GM19025 (cell line): ENCODE data around the gene LMCD1.
A peak's percentile ranks its signal among the peaks of the same experiment; 100 is the strongest.

Experiments used
- ATAC-seq: cut with Tn5 transposase; IDR thresholded peaks from one replicate; pipeline ENCODE4 v1.9.1; 2021; ENCODE audit warnings: mild to moderate bottlenecking, low read depth, moderate library complexity; ENCODE audit not compliant: unreplicated experiment

Gene LMCD1

GRCh38 chr3:8503871-8504610 is 2.4 kb downstream of the LMCD1 start:
- ATAC-seq = peak; percentile 2

GRCh38 chr3:8504611-8504973 is 3.0 kb downstream of the LMCD1 start:
- ATAC-seq = no peak

DNA sequence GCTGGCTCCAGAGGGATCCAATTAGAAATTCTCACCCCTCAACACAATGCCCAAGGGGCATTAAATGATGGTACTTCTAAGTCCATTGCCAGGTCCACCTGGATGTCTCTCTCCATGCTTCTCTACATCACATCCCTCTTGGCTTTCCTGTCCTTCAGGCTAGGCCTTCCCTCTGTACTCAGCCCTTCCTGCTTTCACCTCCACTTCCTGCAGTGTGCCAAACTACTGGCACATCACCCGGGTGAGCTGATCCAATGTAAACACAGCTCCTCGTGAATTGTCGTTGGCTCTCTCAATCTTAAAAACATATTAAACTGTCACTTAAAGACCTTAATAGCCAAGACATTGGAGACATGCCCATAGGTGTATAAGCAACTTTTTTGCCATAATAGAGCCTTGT is 4.0 kb downstream of the LMCD1 start:
- no peak for ATAC-seq

DNA sequence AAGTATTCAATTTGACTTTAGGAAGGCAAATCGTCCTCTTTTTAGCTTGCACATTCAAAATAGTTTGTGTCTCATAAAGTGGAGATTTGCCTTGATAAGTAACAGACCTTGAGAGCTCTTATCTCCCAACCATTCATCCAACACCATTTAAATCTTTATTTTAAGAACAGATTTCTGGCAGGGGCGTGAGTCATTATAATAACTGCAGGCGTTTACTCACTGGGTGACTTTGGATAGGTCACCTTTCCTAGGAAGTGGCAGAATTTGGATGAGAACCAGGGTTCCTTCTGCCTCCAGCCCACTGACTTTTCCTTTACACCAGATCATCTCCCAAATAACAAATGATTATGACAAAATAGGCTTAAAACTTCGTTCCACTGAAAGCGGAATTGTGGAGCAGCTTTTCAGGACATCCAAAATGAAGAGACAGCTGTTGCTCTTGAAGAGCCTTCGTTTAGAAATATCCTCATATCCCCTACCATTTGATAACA is 5.0 kb downstream of the LMCD1 start:
- ATAC-seq = no peak

DNA sequence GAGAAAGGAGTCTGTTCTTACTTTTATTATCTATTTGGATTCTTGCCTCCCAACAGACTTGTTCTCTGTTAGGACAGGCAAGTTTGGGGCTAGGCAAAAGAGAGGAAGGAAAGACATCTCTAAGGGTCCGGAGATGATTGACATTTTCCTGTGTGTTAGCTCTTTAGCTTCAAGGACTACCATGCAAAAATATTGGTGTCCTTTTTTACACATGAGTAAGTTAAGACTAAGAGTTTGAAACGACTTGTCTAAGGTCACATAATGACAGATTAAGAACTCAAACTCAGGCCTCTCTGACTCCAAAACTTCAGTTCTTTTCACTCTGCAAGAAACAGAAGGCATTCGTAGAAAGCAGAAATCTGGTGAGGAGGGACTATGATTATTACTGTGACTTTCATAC is 5.9 kb downstream of the LMCD1 start:
- no peak for ATAC-seq

DNA sequence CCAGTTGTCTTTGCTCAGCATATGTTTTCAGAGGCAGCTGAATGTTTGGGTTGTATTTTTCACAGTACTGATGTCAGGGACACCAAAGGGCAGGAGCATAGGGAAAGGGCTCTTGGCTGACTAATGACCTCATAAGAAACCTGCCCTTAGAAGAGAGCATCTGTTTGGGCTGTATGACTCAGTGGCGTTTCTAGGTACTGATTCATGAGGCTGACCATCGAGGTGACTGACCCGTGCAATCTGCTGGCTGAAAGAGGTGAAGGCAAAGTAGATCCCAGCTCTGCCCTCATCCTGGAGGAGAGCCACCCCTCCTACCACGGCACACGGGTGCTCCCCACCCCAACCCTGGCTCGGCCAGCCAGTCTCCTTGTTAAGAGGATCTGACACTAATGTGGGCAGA is 8.3 kb downstream of the LMCD1 start:
- no peak for ATAC-seq

DNA sequence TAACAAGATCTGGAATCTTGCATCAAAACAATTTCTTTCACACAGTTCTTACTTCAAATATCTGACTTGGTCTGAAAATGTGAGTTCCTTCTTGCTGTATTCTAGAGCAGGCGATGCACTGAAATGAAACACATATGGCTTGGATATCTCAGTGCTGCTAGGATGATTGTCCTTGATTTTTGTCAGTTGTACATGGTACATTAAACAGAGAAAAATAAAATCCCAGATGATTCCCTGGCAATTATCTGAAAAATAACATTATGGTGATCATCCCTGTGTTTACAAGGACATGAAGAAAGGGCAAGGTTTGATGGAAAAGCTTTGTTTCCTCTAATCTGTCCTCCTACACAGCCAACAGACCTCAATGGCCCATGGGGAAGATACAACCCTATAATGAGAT is 10.6 kb downstream of the LMCD1 start:
- ATAC-seq = no peak

DNA sequence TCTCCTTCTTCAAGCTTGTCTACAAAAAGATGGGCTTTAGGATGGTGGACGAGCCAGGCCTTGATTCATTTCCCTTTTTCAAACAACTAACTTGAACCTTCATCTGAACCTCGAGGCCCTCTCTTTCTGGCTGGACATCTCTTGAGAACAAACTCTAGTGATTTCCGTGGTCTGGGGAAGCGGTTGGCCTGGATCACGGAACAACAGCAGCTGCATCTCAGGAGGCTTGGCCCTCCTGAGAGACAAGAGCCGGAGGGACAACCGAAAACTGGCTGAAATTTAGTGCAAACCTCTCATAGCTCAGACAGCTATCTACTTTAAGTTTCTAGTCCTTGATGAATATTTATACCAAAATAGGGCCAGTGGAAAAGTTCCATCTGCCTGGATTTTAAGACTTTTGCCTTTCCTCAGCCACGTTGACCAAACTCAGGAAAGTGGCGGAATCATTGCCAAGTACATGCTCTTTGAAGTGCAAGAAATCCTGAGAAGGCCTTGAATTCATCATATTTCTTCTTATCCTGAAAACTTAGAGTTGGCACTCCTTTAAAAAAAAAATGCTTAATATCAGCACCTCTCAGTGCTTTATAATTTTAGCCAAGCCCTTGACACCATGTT is 14.5 kb downstream of the LMCD1 start:
- no peak for ATAC-seq

GRCh38 chr3:8516783-8517182 is 15.2 kb downstream of the LMCD1 start:
- ATAC-seq = no peak

DNA sequence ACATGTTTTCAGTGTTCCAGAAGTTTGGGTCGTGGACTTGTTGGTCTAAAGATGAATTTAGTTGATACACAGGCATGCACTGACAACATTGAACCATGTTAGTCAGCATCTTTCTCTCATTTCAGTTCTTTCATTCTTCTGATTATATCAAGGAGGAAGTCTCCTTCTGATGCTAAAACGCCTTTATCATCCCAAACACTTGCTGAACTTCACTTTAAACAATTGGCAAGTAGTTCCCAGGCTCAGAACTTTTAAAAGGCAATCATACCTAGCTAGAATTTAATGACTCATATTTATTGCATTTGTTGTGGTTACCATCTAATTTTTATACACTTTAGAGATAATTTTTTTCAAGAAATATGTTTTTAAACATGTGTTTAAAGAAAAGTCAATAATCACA is 15.9 kb downstream of the LMCD1 start:
- ATAC-seq = no peak

DNA sequence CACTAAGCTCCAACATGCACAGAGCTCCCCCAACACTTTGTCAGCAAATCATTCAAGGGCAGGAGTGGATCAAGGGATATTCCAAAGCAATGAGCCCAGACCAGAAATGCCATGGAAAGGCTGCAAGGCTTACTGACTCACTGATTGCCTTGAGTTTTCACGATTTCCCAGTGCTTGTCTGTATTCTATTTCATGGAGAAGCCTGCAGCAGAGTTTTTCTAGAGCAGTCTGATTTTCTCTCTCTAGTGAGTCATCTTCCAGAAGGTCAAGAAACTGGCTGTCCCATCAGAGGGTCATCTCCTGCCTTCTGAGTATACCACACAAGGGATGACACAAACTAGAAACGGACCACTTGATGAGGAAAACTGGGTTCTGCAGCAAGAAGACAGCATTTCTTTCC is 16.5 kb downstream of the LMCD1 start:
- no peak for ATAC-seq

DNA sequence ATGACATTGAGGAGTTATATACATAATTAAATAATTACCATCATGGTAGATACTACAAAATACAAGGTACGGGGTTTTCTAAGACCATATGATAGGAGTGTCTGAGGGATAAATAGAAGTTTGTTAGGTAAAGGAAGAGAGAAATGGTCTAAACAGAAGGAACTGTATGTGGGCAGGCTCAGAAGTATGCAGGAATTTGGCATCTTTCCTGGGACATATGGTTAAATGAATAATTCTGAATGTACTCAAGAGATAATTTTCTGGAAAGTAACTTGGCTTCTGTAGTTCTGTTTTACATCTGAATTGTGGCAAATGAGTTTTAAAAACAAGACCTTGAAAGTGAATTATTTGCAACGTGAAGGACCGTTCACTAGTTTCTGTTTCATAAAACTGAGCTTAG is 17.5 kb downstream of the LMCD1 start:
- no peak for ATAC-seq

- no peak for ATAC-seq
Observed at GRCh38 chr3:8519774-8520448, 18.3 kb downstream of the LMCD1 start.

DNA sequence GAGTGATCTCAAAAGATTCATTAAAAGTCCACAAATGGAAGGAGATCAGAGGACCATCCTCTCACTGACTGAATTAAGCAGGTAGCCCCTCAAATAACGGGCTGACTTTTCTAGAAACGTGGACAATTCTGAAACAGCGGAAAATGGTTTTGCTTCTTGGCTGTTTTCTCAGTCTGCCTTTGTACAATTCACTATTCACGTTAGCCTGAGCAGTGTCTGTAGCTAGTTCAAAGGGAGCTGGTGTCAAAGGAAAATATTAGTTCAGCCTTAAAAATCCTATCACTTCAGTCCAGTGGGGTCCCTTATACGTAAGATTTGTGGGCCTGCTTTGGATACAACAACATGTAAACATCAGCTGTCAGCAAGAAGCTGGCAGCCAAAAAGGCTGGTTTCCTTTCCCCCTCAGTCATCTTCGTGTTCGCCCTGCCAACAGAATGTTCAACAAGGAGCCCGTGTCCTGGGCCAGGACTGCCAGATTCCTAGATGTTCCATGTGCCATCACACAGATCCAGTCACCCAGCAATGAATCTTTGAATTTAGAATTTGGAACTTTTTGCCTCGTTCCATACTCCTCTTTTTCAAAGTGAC is 19.3 kb downstream of the LMCD1 start:
- no peak for ATAC-seq

DNA sequence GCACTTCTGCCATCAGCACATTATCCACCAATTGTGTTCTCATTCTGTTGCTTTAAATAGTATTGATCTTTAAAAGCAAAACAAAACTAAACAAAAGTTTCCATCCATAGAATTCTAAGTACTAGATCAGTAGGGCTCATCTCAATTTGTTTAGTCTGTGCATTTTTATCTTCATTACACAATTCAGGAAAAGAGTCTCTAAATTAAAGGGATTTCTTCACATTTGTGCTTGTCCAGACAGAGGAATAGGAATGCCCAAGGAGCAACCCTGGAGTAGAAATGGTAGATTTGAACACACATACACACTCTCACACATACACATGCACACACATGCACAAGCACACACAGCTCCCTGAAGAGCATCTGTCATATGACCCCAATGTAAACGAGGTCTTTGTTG is 21.4 kb downstream of the LMCD1 start:
- no peak for ATAC-seq

DNA sequence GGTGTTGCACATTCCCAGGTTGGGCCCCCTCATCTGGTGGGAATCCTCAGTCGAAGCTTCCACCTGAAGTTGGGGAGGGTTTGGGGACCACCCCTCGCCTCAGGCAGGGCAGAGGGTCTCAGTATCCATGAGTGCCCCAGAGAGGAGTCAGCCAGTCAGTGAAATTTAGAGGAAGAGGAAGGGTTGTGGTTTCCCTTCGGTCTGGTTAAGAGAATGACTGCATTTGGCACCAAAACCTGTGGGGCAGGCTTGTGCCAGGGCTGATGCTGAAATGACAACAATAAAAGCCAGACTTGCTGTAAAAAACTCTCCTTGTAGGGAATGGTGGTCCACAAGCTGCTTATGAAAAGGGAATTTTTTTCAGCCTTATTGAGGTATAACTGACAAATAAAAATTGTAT is 22.6 kb downstream of the LMCD1 start:
- no peak for ATAC-seq

- ATAC-seq = no peak
Observed at GRCh38 chr3:8524656-8525399, 23.2 kb downstream of the LMCD1 start.

DNA sequence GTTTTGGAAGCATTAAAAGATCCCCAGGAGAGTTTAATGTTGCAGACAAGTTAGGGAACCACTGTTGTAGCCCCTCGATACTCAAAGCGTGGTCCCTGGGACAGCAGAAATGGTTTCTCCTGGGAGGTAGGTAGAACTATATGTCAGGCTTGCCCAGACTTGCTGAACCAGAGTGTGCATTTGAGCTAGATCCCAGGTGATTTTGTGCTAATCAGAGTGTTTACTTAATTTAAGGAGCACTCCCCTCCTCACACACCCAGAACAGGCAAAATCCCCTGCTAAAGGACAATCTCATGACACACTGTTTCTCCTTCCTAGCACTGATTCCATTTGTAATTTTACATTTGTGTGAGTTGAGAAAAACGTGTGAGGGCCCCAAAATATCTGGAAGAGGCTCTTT is 24.3 kb downstream of the LMCD1 start:
- ATAC-seq = no peak

DNA sequence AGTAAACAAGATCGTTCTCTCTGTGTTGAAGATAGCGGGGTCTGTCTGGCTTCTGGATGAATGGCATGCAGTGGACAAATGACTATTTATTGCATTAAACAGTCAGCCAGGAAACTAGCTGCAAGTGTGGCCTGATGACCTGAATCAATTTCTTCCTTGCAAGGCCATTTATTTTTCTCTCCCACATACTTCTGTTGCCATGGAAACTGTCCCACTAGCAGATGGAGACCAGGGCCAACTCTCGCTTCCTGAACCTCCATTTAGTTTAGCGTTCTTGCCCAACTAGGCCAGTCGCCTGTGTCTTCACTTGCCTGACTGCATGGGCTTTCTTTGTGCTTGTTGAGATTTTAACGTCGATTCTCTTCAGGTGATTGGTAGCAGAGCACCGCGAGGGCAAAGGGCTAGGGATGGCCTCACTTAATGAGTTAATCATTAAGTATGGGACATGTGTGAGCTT is 27.6 kb downstream of the LMCD1 start:
- no peak for ATAC-seq

- no peak for ATAC-seq
Observed at GRCh38 chr3:8529738-8530525, 28.3 kb downstream of the LMCD1 start.
